HCT116 (cell line): ENCODE results near the gene MYO10. TPM values are rescaled to one million over a fixed set of nuclear protein-coding genes. Genes with fewer than 3 reads are reported as not detected.

Source experiments
- ATAC-seq: fragments of 200-7000 bp; cut with Tn5 transposase; 2 replicates; pipeline ENCODE4 v1.9.1; 2020; ENCODE audit warnings: mild to moderate bottlenecking, moderate library complexity
- BruUV-seq: library from RNA; stranded (reverse); fragments of 400-500 nt; replicated peaks from 2 replicates; lab custom pipeline; 2021; lab: Mats Ljungman, UMichigan
- CTCF ChIA-PET: fragments of 300-600 bp; sonication (Branson Sonifier 250); formaldehyde crosslinking; loops from one replicate; lab custom pipeline; 2021; ENCODE audit warnings: antibody characterized with exemption; lab: Charles Lee
- POLR2A ChIA-PET: fragments of 300-600, 350-600 bp; sonication (Branson Sonifier 250); formaldehyde crosslinking; loops from one replicate; lab custom pipeline; 2021; ENCODE audit warnings: antibody characterized with exemption; lab: Charles Lee
- RAD21 ChIA-PET, 2 experiments: fragments of 300-600 bp; sonication (Branson Sonifier 250); formaldehyde crosslinking; loops; one replicate each; lab custom pipeline; 2023; ENCODE audit warnings: low total read pairs in 2 of 2; ENCODE audit not compliant: uncharacterized antibody in 2 of 2, unreplicated experiment in 2 of 2, low non-redundant PET in 1 of 2; lab: Charles Lee
- DNase-seq: peaks from one replicate; pipeline ENCODE4 v3.0.0-alpha.2; 2010; ENCODE audit warnings: low read depth, low spot score
- H2AFZ ChIP-seq: fragments of 200-600 bp; shearing (Covaris generic), sonication (generic); 2 replicates; pipeline ENCODE4 v1.6.1; 2017; ENCODE audit warnings: low read depth, mixed run types, mixed read lengths, antibody characterized with exemption, low read length; ENCODE audit not compliant: poor library complexity, severe bottlenecking
- H3K27ac ChIP-seq: 2 replicates; pipeline ENCODE4 v1.5.1; 2012; ENCODE audit warnings: low read depth, low read length
- H3K27me3 ChIP-seq: fragments of 200-600 bp; sonication (generic); 2 replicates; pipeline ENCODE4 v1.6.1; 2016; ENCODE audit warnings: mixed run types, low read length, mixed read lengths; ENCODE audit not compliant: insufficient read depth
- H3K36me3 ChIP-seq, 2 experiments: fragments of 200-500 bp in 1 of 2; fragments of 200-600 bp in 1 of 2; sonication (Bioruptor generic) in 1 of 2; sonication (generic) in 1 of 2; 2 replicates each; pipeline versions ENCODE4 v1.5.1 to v1.6.1; 2014 to 2016; ENCODE audit warnings: low read length in 2 of 2, inconsistent platforms in 1 of 2, mixed read lengths in 1 of 2, mixed run types in 1 of 2; ENCODE audit not compliant: insufficient read depth in 2 of 2, control insufficient read depth in 1 of 2
- H3K4me1 ChIP-seq, 2 experiments: fragments of 200-600 bp in 1 of 2; sonication (generic) in 1 of 2; 2 replicates each; pipeline versions ENCODE4 v1.5.1 to v1.6.1; 2012 to 2017; ENCODE audit warnings: low read length in 2 of 2, inconsistent platforms in 1 of 2, mild to moderate bottlenecking in 1 of 2, mixed read lengths in 1 of 2, mixed run types in 1 of 2, moderate library complexity in 1 of 2; ENCODE audit not compliant: insufficient read depth in 2 of 2, control insufficient read depth in 1 of 2
- H3K4me2 ChIP-seq: fragments of 200-600 bp; sonication (generic); 2 replicates; pipeline ENCODE4 v1.6.1; 2017; ENCODE audit warnings: mixed run types, low read length, mixed read lengths
- H3K4me3 ChIP-seq, 2 experiments: fragments of 200-600 bp in 1 of 2; sonication (generic) in 1 of 2; replicated peaks in 1 of 2; 2 replicates each; pipeline ENCODE4 v1.5.1; 2011 to 2016; ENCODE audit warnings: low read length in 2 of 2, control low read depth in 1 of 2, low read depth in 1 of 2, mild to moderate bottlenecking in 1 of 2, mixed read lengths in 1 of 2, mixed run types in 1 of 2
- H3K79me2 ChIP-seq: fragments of 200-600 bp; sonication (generic); 2 replicates; pipeline ENCODE4 v1.6.1; 2017; ENCODE audit warnings: mild to moderate bottlenecking, mixed run types, low read length, moderate library complexity, mixed read lengths; ENCODE audit not compliant: insufficient read depth
- H3K9ac ChIP-seq: fragments of 200-600 bp; sonication (generic); 2 replicates; pipeline ENCODE4 v1.6.1; 2016; ENCODE audit warnings: low read length, mixed read lengths
- H3K9me2 ChIP-seq: fragments of 200-600 bp; sonication (generic), shearing (Covaris generic); 2 replicates; pipeline ENCODE4 v1.6.1; 2017; ENCODE audit warnings: mixed run types, mild to moderate bottlenecking, moderate library complexity; ENCODE audit not compliant: insufficient read depth
- H3K9me3 ChIP-seq, 2 experiments: fragments of 200-500 bp in 1 of 2; fragments of 200-600 bp in 1 of 2; sonication (Bioruptor generic) in 1 of 2; sonication (generic) in 1 of 2; 2 replicates each; pipeline ENCODE4 v1.6.1; 2014 to 2017; ENCODE audit warnings: low read length in 2 of 2, mixed read lengths in 2 of 2, inconsistent platforms in 1 of 2, low read depth in 1 of 2, mild to moderate bottlenecking in 1 of 2, mixed run types in 1 of 2, moderate library complexity in 1 of 2; ENCODE audit not compliant: control insufficient read depth in 1 of 2, insufficient read depth in 1 of 2
- H4K20me1 ChIP-seq: fragments of 200-600 bp; sonication (generic), shearing (Covaris generic); 2 replicates; pipeline ENCODE4 v1.6.1; 2017; ENCODE audit warnings: mixed run types, mild to moderate bottlenecking, moderate library complexity; ENCODE audit not compliant: insufficient read depth
- CBX3 ChIP-seq: IDR thresholded peaks from 2 replicates; pipeline ENCODE4 v1.6.1; 2012; ENCODE audit warnings: low read depth
- CEBPB ChIP-seq: IDR thresholded peaks from 2 replicates; pipeline ENCODE4 v1.6.1; 2012; ENCODE audit warnings: low read depth
- EGR1 ChIP-seq: IDR thresholded peaks from 2 replicates; pipeline ENCODE4 v1.6.1; 2012; ENCODE audit warnings: low read depth
- ELF1 ChIP-seq: IDR thresholded peaks from 2 replicates; pipeline ENCODE4 v1.6.1; 2012; ENCODE audit warnings: low read depth, borderline replicate concordance
- EZH2 ChIP-seq: fragments of 200-600 bp; sonication (generic); IDR thresholded peaks from 2 replicates; pipeline ENCODE4 v1.6.1; 2017; ENCODE audit warnings: antibody characterized with exemption, mixed run types
- EZH2phosphoT487 ChIP-seq: fragments of 200-600 bp; IDR thresholded peaks from 2 replicates; pipeline ENCODE4 v1.6.1; 2018; ENCODE audit warnings: antibody characterized with exemption, borderline replicate concordance
- FOSL1 ChIP-seq: IDR thresholded peaks from 2 replicates; pipeline ENCODE4 v1.6.1; 2012; ENCODE audit warnings: low read depth
- JUND ChIP-seq: IDR thresholded peaks from 2 replicates; pipeline ENCODE4 v1.6.1; 2012
- POLR2A ChIP-seq: IDR thresholded peaks from 2 replicates; pipeline ENCODE4 v1.7.0; 2011; ENCODE audit warnings: borderline replicate concordance; ENCODE audit not compliant: insufficient read depth, insufficient read length; ENCODE audit errors: extremely low read depth
- POLR2AphosphoS5 ChIP-seq: IDR thresholded peaks from 2 replicates; pipeline ENCODE4 v1.6.1; 2011; ENCODE audit warnings: mild to moderate bottlenecking, low read depth, low read length, moderate library complexity
- SIN3A ChIP-seq: IDR thresholded peaks from 2 replicates; pipeline ENCODE4 v1.6.1; 2012; ENCODE audit warnings: low read depth
- SRF ChIP-seq: IDR thresholded peaks from 2 replicates; pipeline ENCODE4 v1.6.1; 2012; ENCODE audit warnings: low read depth
- TCF7L2 ChIP-seq: IDR thresholded peaks from 2 replicates; pipeline ENCODE4 v1.7.0; 2011; ENCODE audit warnings: borderline replicate concordance, inconsistent platforms; ENCODE audit not compliant: insufficient read depth, insufficient read length; ENCODE audit errors: extremely low read depth
- YY1 ChIP-seq: IDR thresholded peaks from 2 replicates; pipeline ENCODE4 v1.6.1; 2011; ENCODE audit warnings: low read length, low read depth, moderate library complexity, mild to moderate bottlenecking; ENCODE audit not compliant: insufficient replicate concordance; ENCODE audit errors: extremely low read depth
- ZBTB33 ChIP-seq: IDR thresholded peaks from 2 replicates; pipeline ENCODE4 v1.6.1; 2011; ENCODE audit warnings: mild to moderate bottlenecking, low read length, moderate library complexity; ENCODE audit not compliant: insufficient replicate concordance; ENCODE audit errors: extremely low read depth
- ZFX ChIP-seq: fragments of 450-650 bp; IDR thresholded peaks from 2 replicates; pipeline ENCODE4 v1.6.1; 2017
- ZNF274 ChIP-seq: fragments of 200-500 bp; sonication (Bioruptor generic); IDR thresholded peaks from 2 replicates; pipeline ENCODE4 v1.6.1; 2014; ENCODE audit warnings: mild to moderate bottlenecking, low read depth, low read length, inconsistent platforms
- intact Hi-C: fragments of 100-400 bp; cut with micrococcal nuclease; formaldehyde crosslinking; loops from 2 replicates; pipeline ENCODE4 v1.10.0; 2022
- total RNA-seq: library from RNA; stranded (reverse); gene quantifications from one replicate; pipeline ENCODE4 v1.2.1, GENCODE V29; 2021; ENCODE audit not compliant: unreplicated experiment
- TF ChIP-seq, protein P1 (sequence below): IDR thresholded peaks from 2 replicates; pipeline ENCODE4 v1.6.1; 2012; ENCODE audit warnings: low read depth
- TF ChIP-seq, protein P2 (sequence below), 3 experiments: fragments of 200-600 bp in 1 of 3; sonication (generic) in 1 of 3; IDR thresholded peaks in 2 of 3; conservative IDR thresholded peaks in 1 of 3; 2 replicates each; pipeline ENCODE4 v1.5.1; 2012 to 2017; ENCODE audit warnings: low read depth in 2 of 3, low read length in 2 of 3, antibody characterized with exemption in 1 of 3, borderline replicate concordance in 1 of 3, control low read depth in 1 of 3, mild to moderate bottlenecking in 1 of 3, mixed read lengths in 1 of 3, mixed run types in 1 of 3, moderate library complexity in 1 of 3; ENCODE audit not compliant: insufficient read depth in 1 of 3

The MYO10 gene
- total RNA-seq, 1 experiment from 2014 or later = 34.9 TPM

GRCh38 chr5:16674750-16675149, 261.3 kb downstream of the MYO10 start:
- Histone ChIP-seq H3K27ac (no peak overlapping the region), H3K4me2 (no peak overlapping the region), H3K27me3 (no peaks in the 10 kb centered on the region), H3K36me3 (peaks cover 18 to 32% of the 10 kb centered on the region in 2 experiments), H3K79me2 (no peaks in the 10 kb centered on the region), H2AFZ (no peak overlapping the region), H3K9ac (no peak overlapping the region), H3K9me2 (no peaks in the 10 kb centered on the region), H3K4me1 (no peaks in the 10 kb centered on the region), H4K20me1 (no peaks in the 10 kb centered on the region), H3K4me3 (no peak overlapping the region), H3K9me3 (no peaks in the 10 kb centered on the region)
- ATAC-seq = no peak
- TF ChIP-seq, protein P1, sequence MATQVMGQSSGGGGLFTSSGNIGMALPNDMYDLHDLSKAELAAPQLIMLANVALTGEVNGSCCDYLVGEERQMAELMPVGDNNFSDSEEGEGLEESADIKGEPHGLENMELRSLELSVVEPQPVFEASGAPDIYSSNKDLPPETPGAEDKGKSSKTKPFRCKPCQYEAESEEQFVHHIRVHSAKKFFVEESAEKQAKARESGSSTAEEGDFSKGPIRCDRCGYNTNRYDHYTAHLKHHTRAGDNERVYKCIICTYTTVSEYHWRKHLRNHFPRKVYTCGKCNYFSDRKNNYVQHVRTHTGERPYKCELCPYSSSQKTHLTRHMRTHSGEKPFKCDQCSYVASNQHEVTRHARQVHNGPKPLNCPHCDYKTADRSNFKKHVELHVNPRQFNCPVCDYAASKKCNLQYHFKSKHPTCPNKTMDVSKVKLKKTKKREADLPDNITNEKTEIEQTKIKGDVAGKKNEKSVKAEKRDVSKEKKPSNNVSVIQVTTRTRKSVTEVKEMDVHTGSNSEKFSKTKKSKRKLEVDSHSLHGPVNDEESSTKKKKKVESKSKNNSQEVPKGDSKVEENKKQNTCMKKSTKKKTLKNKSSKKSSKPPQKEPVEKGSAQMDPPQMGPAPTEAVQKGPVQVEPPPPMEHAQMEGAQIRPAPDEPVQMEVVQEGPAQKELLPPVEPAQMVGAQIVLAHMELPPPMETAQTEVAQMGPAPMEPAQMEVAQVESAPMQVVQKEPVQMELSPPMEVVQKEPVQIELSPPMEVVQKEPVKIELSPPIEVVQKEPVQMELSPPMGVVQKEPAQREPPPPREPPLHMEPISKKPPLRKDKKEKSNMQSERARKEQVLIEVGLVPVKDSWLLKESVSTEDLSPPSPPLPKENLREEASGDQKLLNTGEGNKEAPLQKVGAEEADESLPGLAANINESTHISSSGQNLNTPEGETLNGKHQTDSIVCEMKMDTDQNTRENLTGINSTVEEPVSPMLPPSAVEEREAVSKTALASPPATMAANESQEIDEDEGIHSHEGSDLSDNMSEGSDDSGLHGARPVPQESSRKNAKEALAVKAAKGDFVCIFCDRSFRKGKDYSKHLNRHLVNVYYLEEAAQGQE = no peak
- no peak for TF ChIP-seq POLR2A
- no peak for TF ChIP-seq JUND
- no peak for TF ChIP-seq EZH2
- no peak for TF ChIP-seq ZFX
- TF ChIP-seq ZNF274 = no peak
- TF ChIP-seq ZBTB33 = no peak
- no peak for TF ChIP-seq FOSL1
- no peak for TF ChIP-seq YY1
- no peak for TF ChIP-seq CEBPB
- no peak for TF ChIP-seq SRF
- TF ChIP-seq TCF7L2 = no peak
- no peak for TF ChIP-seq EZH2phosphoT487
- no peak for TF ChIP-seq SIN3A
- TF ChIP-seq POLR2AphosphoS5 = no peak
- no peak for TF ChIP-seq CBX3
- TF ChIP-seq ELF1 = no peak
- TF ChIP-seq, protein P2, sequence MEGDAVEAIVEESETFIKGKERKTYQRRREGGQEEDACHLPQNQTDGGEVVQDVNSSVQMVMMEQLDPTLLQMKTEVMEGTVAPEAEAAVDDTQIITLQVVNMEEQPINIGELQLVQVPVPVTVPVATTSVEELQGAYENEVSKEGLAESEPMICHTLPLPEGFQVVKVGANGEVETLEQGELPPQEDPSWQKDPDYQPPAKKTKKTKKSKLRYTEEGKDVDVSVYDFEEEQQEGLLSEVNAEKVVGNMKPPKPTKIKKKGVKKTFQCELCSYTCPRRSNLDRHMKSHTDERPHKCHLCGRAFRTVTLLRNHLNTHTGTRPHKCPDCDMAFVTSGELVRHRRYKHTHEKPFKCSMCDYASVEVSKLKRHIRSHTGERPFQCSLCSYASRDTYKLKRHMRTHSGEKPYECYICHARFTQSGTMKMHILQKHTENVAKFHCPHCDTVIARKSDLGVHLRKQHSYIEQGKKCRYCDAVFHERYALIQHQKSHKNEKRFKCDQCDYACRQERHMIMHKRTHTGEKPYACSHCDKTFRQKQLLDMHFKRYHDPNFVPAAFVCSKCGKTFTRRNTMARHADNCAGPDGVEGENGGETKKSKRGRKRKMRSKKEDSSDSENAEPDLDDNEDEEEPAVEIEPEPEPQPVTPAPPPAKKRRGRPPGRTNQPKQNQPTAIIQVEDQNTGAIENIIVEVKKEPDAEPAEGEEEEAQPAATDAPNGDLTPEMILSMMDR (IDR thresholded peaks at IDR 0.05 in 2 of 3, conservative IDR thresholded peaks at IDR 0.05 in 1 of 3; ENCODE audit: borderline replicate concordance in 1 of 3, insufficient read depth in 1 of 3, low read depth in 2 of 3, low read length in 2 of 3) = no peak
- no peak for TF ChIP-seq EGR1
- no peak for DNase-seq
- intact Hi-C loops = no loop called here
- ChIA-PET CTCF (no interaction called here), POLR2A (no interaction called here), RAD21 (no interaction called here)
- no TSS peak for BruUV-seq
